IgD-negative memory B cell (primary cell): Measurements from ENCODE around the gene AKIRIN2. TPM values are rescaled to one million over a fixed set of nuclear protein-coding genes. Genes with fewer than 3 reads are reported as not detected.

ENCODE experiments used
- H3K27ac Mint-ChIP-seq, 3 donors: one replicate each; pipeline ENCODE4 v1.8.0; 2020 to 2022; ENCODE audit warnings: mild to moderate bottlenecking in 3 of 3, mixed read lengths in 3 of 3, moderate library complexity in 1 of 3
- H3K27me3 Mint-ChIP-seq: one replicate; pipeline ENCODE4 v1.8.0; 2021; ENCODE audit warnings: mixed read lengths
- H3K36me3 Mint-ChIP-seq: one replicate; pipeline ENCODE4 v1.8.0; 2020; ENCODE audit warnings: mild to moderate bottlenecking, mixed read lengths
- H3K4me1 Mint-ChIP-seq, 3 donors: one replicate each; pipeline ENCODE4 v1.8.0; 2020 to 2022; ENCODE audit warnings: mixed read lengths in 3 of 3, mild to moderate bottlenecking in 1 of 3
- H3K4me3 Mint-ChIP-seq, 4 donors: one replicate each; pipeline ENCODE4 v1.8.0; 2020 to 2022; ENCODE audit warnings: mild to moderate bottlenecking in 4 of 4, mixed read lengths in 4 of 4, moderate library complexity in 3 of 4
- H3K9me3 Mint-ChIP-seq, 3 donors: one replicate each; pipeline ENCODE4 v1.8.0; 2020 to 2021; ENCODE audit warnings: mixed read lengths in 3 of 3, mild to moderate bottlenecking in 1 of 3
- polyA plus RNA-seq: library from polyadenylated mRNA; unstranded; fragments of 300-500 nt; fragmentation: Illumina TruSeq; gene quantifications from one replicate; pipeline ENCODE4 v1.2.3, GENCODE V29; 2021

AKIRIN2 gene
- polyA plus RNA-seq, 1 donor from 2014 or later, result 84.6 TPM

DNA sequence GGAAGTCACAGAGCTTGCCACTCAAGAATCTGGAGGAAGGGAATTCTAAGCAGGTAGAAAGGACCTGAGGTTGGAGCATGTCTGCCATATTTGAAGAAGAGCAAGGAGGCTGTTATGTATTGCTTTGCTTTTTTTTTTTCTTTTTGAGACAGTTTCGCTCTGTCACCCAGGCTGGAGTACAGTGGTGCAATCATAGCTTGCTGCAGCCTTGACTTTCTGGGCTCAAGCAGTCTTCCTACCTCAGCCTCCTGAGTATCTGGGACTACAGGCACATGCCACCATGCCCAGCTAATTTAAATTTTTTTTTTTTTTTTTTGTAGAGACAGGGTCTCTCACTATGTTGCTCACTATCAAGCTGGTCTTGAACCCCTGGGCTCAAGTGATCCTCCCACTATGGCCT, 71.3 kb downstream of the AKIRIN2 start:
- H3K27me3 Mint-ChIP-seq, result no peaks in the 10 kb centered on the region
- no peaks in the 10 kb centered on the region for H3K9me3 Mint-ChIP-seq
- H3K27ac Mint-ChIP-seq, result peak overlapping the region in 1 of 3 donors; percentile 71
- peaks cover 7% of the 10 kb centered on the region for H3K36me3 Mint-ChIP-seq
- H3K4me3 Mint-ChIP-seq, result no peak overlapping the region
- peaks cover 0 to 5% (median 0%) of the 10 kb centered on the region in 3 donors for H3K4me1 Mint-ChIP-seq

DNA sequence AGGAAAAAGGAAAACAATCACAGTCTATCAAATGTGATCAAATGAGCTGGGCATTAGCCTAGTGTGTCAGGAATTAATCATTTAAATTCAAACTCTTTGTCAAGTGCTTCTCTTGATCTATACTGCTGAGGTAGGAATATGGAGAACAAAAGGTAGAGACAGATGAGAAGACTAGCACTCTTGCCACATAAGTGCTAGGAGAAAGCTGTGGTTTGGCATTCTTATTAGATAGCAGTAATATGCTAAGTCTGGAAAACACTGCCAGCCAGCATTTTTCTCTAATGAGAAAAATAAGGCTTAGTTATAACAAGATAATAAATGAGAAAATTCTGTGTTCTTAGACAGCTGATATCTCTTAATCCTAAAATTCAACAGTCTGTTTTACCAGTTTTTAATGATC, 73.2 kb downstream of the AKIRIN2 start:
- H3K27me3 Mint-ChIP-seq, result no peaks in the 10 kb centered on the region
- no peaks in the 10 kb centered on the region for H3K9me3 Mint-ChIP-seq

DNA sequence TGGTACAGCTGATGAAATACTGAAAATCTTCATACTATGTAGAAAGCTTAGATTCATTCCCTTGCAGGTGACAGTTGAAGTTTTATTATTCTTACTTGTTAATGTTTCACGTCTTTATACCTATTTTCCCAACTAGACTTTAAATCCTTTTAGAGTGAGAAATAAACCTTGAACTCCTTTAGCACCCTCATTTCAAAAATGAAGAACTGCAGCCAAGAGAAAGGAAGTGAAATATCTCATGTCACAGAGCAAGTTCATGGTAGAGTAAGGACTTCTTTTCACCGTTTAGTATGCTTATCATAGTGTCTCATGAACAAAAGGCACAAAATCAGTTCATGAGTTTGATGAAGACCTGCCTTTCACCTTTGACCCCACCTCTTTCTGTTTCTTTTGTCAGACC, 73.6 kb downstream of the AKIRIN2 start:
- Mint-ChIP-seq H3K9me3 (no peaks in the 10 kb centered on the region), H3K4me3 (no peak overlapping the region), H3K27ac (no peak overlapping the region), H3K36me3 (peaks cover 2% of the 10 kb centered on the region), H3K27me3 (no peaks in the 10 kb centered on the region), H3K4me1 (peaks cover 0 to 5% (median 0%) of the 10 kb centered on the region in 3 donors)

More for the DNA sequence above, 73.2 kb downstream of the AKIRIN2 start:
- no peak overlapping the region for H3K4me3 Mint-ChIP-seq
- H3K27ac Mint-ChIP-seq, result no peak overlapping the region
- H3K36me3 Mint-ChIP-seq, result peaks cover 2% of the 10 kb centered on the region
- H3K4me1 Mint-ChIP-seq, result peaks cover 0 to 5% (median 0%) of the 10 kb centered on the region in 3 donors

Other genes with a start within 250 kb of the AKIRIN2 start
- 20.1 TPM for gene SLC35A1, start 229.3 kb downstream of the AKIRIN2 start, polyA plus RNA-seq
- gene RARS2, start 112.2 kb downstream of the AKIRIN2 start, polyA plus RNA-seq, result 22.0 TPM
- 29.7 TPM for gene ORC3, start 112.1 kb downstream of the AKIRIN2 start, polyA plus RNA-seq